Mesothelial cell of epicardium (in vitro differentiated cells): ENCODE data around the gene PRR7. TPM values are rescaled to one million over a fixed set of nuclear protein-coding genes. Genes with fewer than 3 reads are reported as not detected.
"Not testable (repeated sequence)": the region's sequence is repeated elsewhere in the genome, so short reads cannot be mapped to it uniquely, and the experiment has no call there.

Source experiments
- DNase-seq, 2 experiments: peaks; one replicate each; pipeline ENCODE4 v3.0.0; 2021; ENCODE audit warnings: low spot score in 2 of 2; ENCODE audit not compliant: unreplicated experiment in 2 of 2
- H3K27ac Mint-ChIP-seq: 2 replicates; pipeline ENCODE4 v1.8.0; 2021; ENCODE audit warnings: mixed read lengths
- H3K27me3 Mint-ChIP-seq: 2 replicates; pipeline ENCODE4 v1.8.0; 2021; ENCODE audit warnings: low read depth, mixed read lengths
- H3K36me3 Mint-ChIP-seq: 2 replicates; pipeline ENCODE4 v1.8.0; 2021; ENCODE audit warnings: mixed read lengths
- H3K4me1 Mint-ChIP-seq: 2 replicates; pipeline ENCODE4 v1.8.0; 2021; ENCODE audit warnings: mixed read lengths
- H3K4me3 Mint-ChIP-seq: 2 replicates; pipeline ENCODE4 v1.8.0; 2021; ENCODE audit warnings: mild to moderate bottlenecking, moderate library complexity, mixed read lengths
- H3K9me3 Mint-ChIP-seq: 2 replicates; pipeline ENCODE4 v1.8.0; 2021; ENCODE audit warnings: mixed read lengths
- CTCF ChIP-seq: fragments of 200-600 bp; sonication (generic); IDR thresholded peaks from one replicate; pipeline ENCODE4 v1.5.0; 2021; ENCODE audit warnings: antibody characterized with exemption; ENCODE audit not compliant: unreplicated experiment
- total RNA-seq: library from RNA; stranded (reverse); gene quantifications from 3 replicates; pipeline ENCODE4 v1.2.1, GENCODE V29; 2021

The PRR7 gene
- total RNA-seq, 1 donor from 2014 or later: 5.9 TPM

- no peaks in the 10 kb centered on the region for H3K9me3 Mint-ChIP-seq
- H3K27ac Mint-ChIP-seq: peak overlapping the region; percentile 34
- H3K4me3 Mint-ChIP-seq: no peak overlapping the region
- no peaks in the 10 kb centered on the region for H3K27me3 Mint-ChIP-seq
- peaks cover 32% of the 10 kb centered on the region for H3K36me3 Mint-ChIP-seq
- DNase-seq: no peak
- TF ChIP-seq CTCF: no peak
- peaks cover 28% of the 10 kb centered on the region for H3K4me1 Mint-ChIP-seq
Measured at GRCh38 chr5:177482359-177482795, 35.8 kb downstream of the PRR7 start.

- Mint-ChIP-seq H3K4me1 (peaks cover 28% of the 10 kb centered on the region), H3K27me3 (no peaks in the 10 kb centered on the region)
Measured at GRCh38 chr5:177483042-177483441, 36.4 kb downstream of the PRR7 start.

GRCh38 chr5:177483994-177484901, 37.6 kb downstream of the PRR7 start:
- no peak overlapping the region for H3K4me3 Mint-ChIP-seq
- no peaks in the 10 kb centered on the region for H3K27me3 Mint-ChIP-seq

More at GRCh38 chr5:177483042-177483441, 36.4 kb downstream of the PRR7 start:
- DNase-seq: no peak
- H3K27ac Mint-ChIP-seq: peak overlapping the region; percentile 25
- no peak for TF ChIP-seq CTCF
- peaks cover 36% of the 10 kb centered on the region for H3K36me3 Mint-ChIP-seq
- H3K4me3 Mint-ChIP-seq: no peak overlapping the region
- H3K9me3 Mint-ChIP-seq: no peaks in the 10 kb centered on the region

GRCh38 chr5:177484902-177485549, 38.4 kb downstream of the PRR7 start:
- no peak overlapping the region for H3K4me3 Mint-ChIP-seq
- peaks cover 16% of the 10 kb centered on the region for H3K4me1 Mint-ChIP-seq
- peak overlapping the region; percentile 43 for H3K27ac Mint-ChIP-seq
- H3K27me3 Mint-ChIP-seq: no peaks in the 10 kb centered on the region
- no peak for TF ChIP-seq CTCF
- no peaks in the 10 kb centered on the region for H3K9me3 Mint-ChIP-seq
- DNase-seq: no peak
- H3K36me3 Mint-ChIP-seq: peaks cover 42% of the 10 kb centered on the region

More at GRCh38 chr5:177483994-177484901, 37.6 kb downstream of the PRR7 start:
- DNase-seq: no peak
- peaks cover 21% of the 10 kb centered on the region for H3K4me1 Mint-ChIP-seq
- H3K36me3 Mint-ChIP-seq: peaks cover 42% of the 10 kb centered on the region
- TF ChIP-seq CTCF: no peak
- H3K9me3 Mint-ChIP-seq: no peaks in the 10 kb centered on the region
- peak overlapping the region; percentile 63 for H3K27ac Mint-ChIP-seq

- peaks cover 16% of the 10 kb centered on the region for H3K4me1 Mint-ChIP-seq
- H3K4me3 Mint-ChIP-seq, DNase-seq, H3K27me3 Mint-ChIP-seq, H3K9me3 Mint-ChIP-seq: not testable (repeated sequence)
- peaks cover 42% of the 10 kb centered on the region for H3K36me3 Mint-ChIP-seq
- H3K27ac Mint-ChIP-seq: peak overlapping the region; percentile 43
Measured at GRCh38 chr5:177485753-177486152, 39.1 kb downstream of the PRR7 start.

GRCh38 chr5:177486256-177486655, 39.6 kb downstream of the PRR7 start:
- Mint-ChIP-seq H3K27me3 (no peaks in the 10 kb centered on the region), H3K9me3 (no peaks in the 10 kb centered on the region)
- TF ChIP-seq CTCF: no peak

More at GRCh38 chr5:177486256-177486655, 39.6 kb downstream of the PRR7 start:
- DNase-seq: no peak
- H3K27ac Mint-ChIP-seq: no peak overlapping the region
- peaks cover 44% of the 10 kb centered on the region for H3K36me3 Mint-ChIP-seq
- peaks cover 18% of the 10 kb centered on the region for H3K4me1 Mint-ChIP-seq
- no peak overlapping the region for H3K4me3 Mint-ChIP-seq
